ENCODE results near the gene ATAD3B.
"Not testable (repeated sequence)": the region's sequence is repeated elsewhere in the genome, so short reads cannot be mapped to it uniquely, and the experiment has no call there.

GRCh38 chr1:1519805-1520505 lies 48.4 kb downstream of the ATAD3B start:
- TF ChIP-seq CTCF (IDR thresholded peaks at IDR 0.05; ENCODE audit: poor library complexity, severe bottlenecking); EP300 (conservative IDR thresholded peaks at IDR 0.05; ENCODE audit: poor library complexity, severe bottlenecking); REST (IDR thresholded peaks at IDR 0.05; ENCODE audit: borderline replicate concordance); EZH2 (IDR thresholded peaks at IDR 0.05; ENCODE audit: borderline replicate concordance, insufficient read depth, low read length, poor library complexity, severe bottlenecking); SMC3 (conservative IDR thresholded peaks at IDR 0.05; ENCODE audit: poor library complexity); POLR2AphosphoS5 (IDR thresholded peaks at IDR 0.05); TAF1 (IDR thresholded peaks at IDR 0.05; ENCODE audit: low read depth); MXI1 (conservative IDR thresholded peaks at IDR 0.05; ENCODE audit: poor library complexity, severe bottlenecking); RAD21 (conservative IDR thresholded peaks at IDR 0.05): not testable (repeated sequence)
